Measurements from ENCODE around the gene GSK3A.

The GSK3A gene

GRCh38 chr19:42281146-42281826 is 38.9 kb upstream of the GSK3A start:
- no peak for DNase-seq (ENCODE audit: low read depth in 1 of 2, low spot score in 1 of 2)

GRCh38 chr19:42280815-42281145 is 38.4 kb upstream of the GSK3A start:
- DNase-seq (ENCODE audit: low read depth in 1 of 2, low spot score in 1 of 2), result no peak

- DNase-seq (ENCODE audit: low read depth in 1 of 2, low spot score in 1 of 2), result peak; percentile 62 to 76
Measured at GRCh38 chr19:42279902-42280814, 37.8 kb upstream of the GSK3A start.

- DNase-seq (ENCODE audit: low read depth in 1 of 2, low spot score in 1 of 2), result no peak
Measured at GRCh38 chr19:42279155-42279901, 36.9 kb upstream of the GSK3A start.

GRCh38 chr19:42278452-42279154 is 36.2 kb upstream of the GSK3A start:
- DNase-seq (ENCODE audit: low read depth in 1 of 2, low spot score in 1 of 2), result no peak

GRCh38 chr19:42277821-42278451 is 35.5 kb upstream of the GSK3A start:
- DNase-seq (ENCODE audit: low read depth in 1 of 2, low spot score in 1 of 2), result no peak

- DNase-seq (ENCODE audit: low read depth in 1 of 2, low spot score in 1 of 2), result no peak
Measured at GRCh38 chr19:42276821-42277220, 34.4 kb upstream of the GSK3A start.

GRCh38 chr19:42276284-42276683 is 33.9 kb upstream of the GSK3A start:
- no peak for DNase-seq (ENCODE audit: low read depth in 1 of 2, low spot score in 1 of 2)

- DNase-seq (ENCODE audit: low read depth in 1 of 2, low spot score in 1 of 2), result no peak
Measured at GRCh38 chr19:42275517-42275916, 33.1 kb upstream of the GSK3A start.

- DNase-seq (ENCODE audit: low read depth in 1 of 2, low spot score in 1 of 2), result no peak
Measured at GRCh38 chr19:42275103-42275502, 32.7 kb upstream of the GSK3A start.

GRCh38 chr19:42274065-42274682 is 31.8 kb upstream of the GSK3A start:
- no peak for DNase-seq (ENCODE audit: low read depth in 1 of 2, low spot score in 1 of 2)

GRCh38 chr19:42273407-42274064 is 31.1 kb upstream of the GSK3A start:
- no peak for DNase-seq (ENCODE audit: low read depth in 1 of 2, low spot score in 1 of 2)

GRCh38 chr19:42272989-42273406 is 30.6 kb upstream of the GSK3A start:
- DNase-seq (ENCODE audit: low read depth in 1 of 2, low spot score in 1 of 2), result no peak

GRCh38 chr19:42272535-42272897 is 30.1 kb upstream of the GSK3A start:
- no peak for DNase-seq (ENCODE audit: low read depth in 1 of 2, low spot score in 1 of 2)

GRCh38 chr19:42271861-42272534 is 29.6 kb upstream of the GSK3A start:
- no peak for DNase-seq (ENCODE audit: low read depth in 1 of 2, low spot score in 1 of 2)

- DNase-seq (ENCODE audit: low read depth in 1 of 2, low spot score in 1 of 2), result no peak
Measured at GRCh38 chr19:42271045-42271419, 28.6 kb upstream of the GSK3A start.

GRCh38 chr19:42270346-42271044 is 28.1 kb upstream of the GSK3A start:
- DNase-seq (ENCODE audit: low read depth in 1 of 2, low spot score in 1 of 2), result peak; percentile 25 to 38

- no peak for DNase-seq (ENCODE audit: low read depth in 1 of 2, low spot score in 1 of 2)
Measured at GRCh38 chr19:42269478-42270345, 27.3 kb upstream of the GSK3A start.
